SK-N-MC (cell line): Measurements from ENCODE around the gene NLK.

Source experiments
- EZH2 ChIP-seq: fragments of 200-600 bp; sonication (generic); IDR thresholded peaks from one replicate; pipeline ENCODE4 v1.6.1; 2017; ENCODE audit warnings: antibody characterized with exemption
- FOXP2 ChIP-seq: optimal IDR thresholded peaks from 2 replicates; pipeline ENCODE3; 2011; ENCODE audit warnings: mild to moderate bottlenecking, moderate library complexity; ENCODE audit not compliant: insufficient read depth; ENCODE audit errors: extremely low read length, control extremely low read depth
- POLR2AphosphoS5 ChIP-seq: IDR thresholded peaks from 2 replicates; pipeline ENCODE4 v1.6.1; 2012; ENCODE audit warnings: mild to moderate bottlenecking, low read depth, low read length, borderline replicate concordance

- TF ChIP-seq EZH2 (no peak), FOXP2 (no peak), POLR2AphosphoS5 (no peak)
Observed at GRCh38 chr17:28178800-28179199, 136.3 kb downstream of the NLK start.
